ENCODE data around the gene BLMH. TPM values are rescaled to one million over a fixed set of nuclear protein-coding genes. Genes with fewer than 3 reads are reported as not detected.

BLMH gene
- total RNA-seq, 1 experiment from 2014 or later = 20.7 TPM

GRCh38 chr17:30239089-30239462 lies 52.7 kb downstream of the BLMH start:
- no peak overlapping the region for H3K27ac ChIP-seq
- ChIA-PET POLR2A (ENCODE audit: unreplicated experiment) (no interaction called here), CTCF (interaction anchor here (0.7 kb wide), 1 partner anchor 51 kb away, joined by 3 read pairs; no protein-coding TSS in a partner anchor)
- H2AFZ ChIP-seq = no peak overlapping the region
- BruUV-seq (replicated peaks) = no TSS peak
- no peaks in the 10 kb centered on the region for H3K9me2 ChIP-seq (ENCODE audit: insufficient read depth)
- TF ChIP-seq EZH2 (IDR thresholded peaks at IDR 0.05; ENCODE audit: low read depth) (no peak), CTCF (conservative IDR thresholded peaks at IDR 0.05) (no peak)
- H3K4me2 ChIP-seq = no peak overlapping the region
- no peaks in the 10 kb centered on the region for H3K4me1 ChIP-seq (replicated peaks; ENCODE audit: insufficient read depth)
- no peak for DNase-seq
- no peaks in the 10 kb centered on the region for H3K9me3 ChIP-seq (ENCODE audit: insufficient read depth, low read depth)
- H3F3A ChIP-seq (ENCODE audit: insufficient read depth, low read depth) = no peaks in the 10 kb centered on the region
- no peaks in the 10 kb centered on the region for H3K36me3 ChIP-seq (ENCODE audit: low read depth)
- peaks cover 27% of the 10 kb centered on the region for H3K27me3 ChIP-seq (ENCODE audit: insufficient read depth, low read depth)
- no peaks in the 10 kb centered on the region for H4K20me1 ChIP-seq (ENCODE audit: insufficient read depth)
- H3K4me3 ChIP-seq = no peak overlapping the region
- intact Hi-C loops (cut with micrococcal nuclease; ENCODE audit: unreplicated experiment) = no loop called here
- H3K79me2 ChIP-seq (ENCODE audit: low read depth) = no peaks in the 10 kb centered on the region

GRCh38 chr17:30238387-30239088 lies 53.2 kb downstream of the BLMH start:
- POLR2A ChIA-PET (ENCODE audit: unreplicated experiment) = no interaction called here
- CTCF ChIA-PET = interaction anchor here (0.7 kb wide), 1 partner anchor 50 kb away, joined by 3 read pairs; no protein-coding TSS in a partner anchor
- Histone ChIP-seq H3K27ac (no peak overlapping the region), H2AFZ (no peak overlapping the region), H3F3A (ENCODE audit: insufficient read depth, low read depth) (no peaks in the 10 kb centered on the region), H3K9me2 (ENCODE audit: insufficient read depth) (no peaks in the 10 kb centered on the region), H3K79me2 (ENCODE audit: low read depth) (no peaks in the 10 kb centered on the region), H3K9me3 (ENCODE audit: insufficient read depth, low read depth) (no peaks in the 10 kb centered on the region), H3K4me3 (no peak overlapping the region), H3K4me1 (replicated peaks; ENCODE audit: insufficient read depth) (no peaks in the 10 kb centered on the region), H3K4me2 (no peak overlapping the region), H3K36me3 (ENCODE audit: low read depth) (no peaks in the 10 kb centered on the region), H3K27me3 (ENCODE audit: insufficient read depth, low read depth) (peaks cover 32% of the 10 kb centered on the region), H4K20me1 (ENCODE audit: insufficient read depth) (no peaks in the 10 kb centered on the region)
- BruUV-seq (replicated peaks) = no TSS peak
- TF ChIP-seq EZH2 (IDR thresholded peaks at IDR 0.05; ENCODE audit: low read depth) (no peak), CTCF (conservative IDR thresholded peaks at IDR 0.05) (no peak)
- DNase-seq = no peak
- intact Hi-C loops (cut with micrococcal nuclease; ENCODE audit: unreplicated experiment) = no loop called here

- Histone ChIP-seq H3K36me3 (ENCODE audit: low read depth) (no peaks in the 10 kb centered on the region), H3K4me1 (replicated peaks; ENCODE audit: insufficient read depth) (no peaks in the 10 kb centered on the region), H4K20me1 (ENCODE audit: insufficient read depth) (no peaks in the 10 kb centered on the region), H3K9me2 (ENCODE audit: insufficient read depth) (no peaks in the 10 kb centered on the region), H3K27me3 (ENCODE audit: insufficient read depth, low read depth) (peaks cover 35% of the 10 kb centered on the region), H3K27ac (no peak overlapping the region), H2AFZ (no peak overlapping the region), H3K4me3 (no peak overlapping the region), H3F3A (ENCODE audit: insufficient read depth, low read depth) (no peaks in the 10 kb centered on the region), H3K9me3 (ENCODE audit: insufficient read depth, low read depth) (no peaks in the 10 kb centered on the region), H3K79me2 (ENCODE audit: low read depth) (no peaks in the 10 kb centered on the region), H3K4me2 (no peak overlapping the region)
- ChIA-PET POLR2A (ENCODE audit: unreplicated experiment) (no interaction called here), CTCF (no interaction called here)
- no TSS peak for BruUV-seq (replicated peaks)
- TF ChIP-seq CTCF (conservative IDR thresholded peaks at IDR 0.05) = no peak
- no peak for TF ChIP-seq EZH2 (IDR thresholded peaks at IDR 0.05; ENCODE audit: low read depth)
- intact Hi-C loops (cut with micrococcal nuclease; ENCODE audit: unreplicated experiment) = no loop called here
- no peak for DNase-seq
Measured at GRCh38 chr17:30238003-30238344, 53.8 kb downstream of the BLMH start.

All from PC-9 (cell line).